K562 (cell line): ENCODE data around the gene EGR1. TPM values are rescaled to one million over a fixed set of nuclear protein-coding genes. Genes with fewer than 3 reads are reported as not detected.

ENCODE experiments used
- ATAC-seq: fragments of 200-7000 bp; cut with Tn5 transposase; 3 replicates; pipeline ENCODE4 v1.9.1; 2020; ENCODE audit warnings: moderate library complexity
- BruUV-seq: library from RNA; stranded (reverse); fragments of 400-500 nt; replicated peaks from 2 replicates; lab custom pipeline; 2021; lab: Mats Ljungman, UMichigan
- CTCF ChIA-PET: fragments of 300-600 bp; formaldehyde crosslinking; extraction: SDS; loops from one replicate; lab custom pipeline; 2021; ENCODE audit warnings: low intra/inter-chr PET ratio; lab: Yijun Ruan, JAX
- POLR2A ChIA-PET: fragments of 300-600, 350-650 bp; sonication (Branson Sonifier 250); formaldehyde crosslinking; extraction: SDS; loops from one replicate; lab custom pipeline; 2021; ENCODE audit warnings: antibody characterized with exemption, inconsistent platforms; lab: Yijun Ruan, JAX
- DNase-seq, 4 experiments: peaks; one replicate each; pipeline versions ENCODE4 v3.0.0 to v3.0.0-alpha.2; 2011 to 2018; ENCODE audit warnings: low spot score in 3 of 4, mixed read lengths in 3 of 4; ENCODE audit errors: extremely low read depth in 1 of 4
- FAIRE-seq: peaks from 2 replicates; lab custom pipeline; 2011; peaks lifted over from hg19 to GRCh38; lab: Jason Lieb, UNC
- H2AFZ ChIP-seq: 2 replicates; pipeline ENCODE4 v1.6.0; 2011; ENCODE audit warnings: low read depth, low read length, control low read depth, inconsistent platforms
- H3K27ac ChIP-seq: fragments of 200-600 bp; 3 replicates; pipeline ENCODE4 v1.8.0; 2011; ENCODE audit warnings: low read depth, mild to moderate bottlenecking, control low read depth, inconsistent platforms, low read length, moderate library complexity, mixed read lengths; ENCODE audit errors: extremely low read depth
- H3K27me3 ChIP-seq, 2 experiments: fragments of 300-600 bp in 1 of 2; 2 replicates in 1 of 2; 3 replicates in 1 of 2; pipeline versions ENCODE4 v1.6.0 to v1.8.0; 2011; ENCODE audit warnings: inconsistent platforms in 2 of 2, low read length in 2 of 2, mild to moderate bottlenecking in 1 of 2, mixed read lengths in 1 of 2, moderate library complexity in 1 of 2; ENCODE audit not compliant: control insufficient read depth in 2 of 2, insufficient read depth in 2 of 2
- H3K36me3 ChIP-seq: fragments of 300-600 bp; 3 replicates; pipeline ENCODE4 v1.8.0; 2011; ENCODE audit warnings: mild to moderate bottlenecking, low read length, inconsistent platforms; ENCODE audit not compliant: control insufficient read depth, insufficient read depth
- H3K4me1 ChIP-seq, 2 experiments: fragments of 200-600 bp in 1 of 2; replicated peaks in 1 of 2; 2 replicates in 1 of 2; 3 replicates in 1 of 2; pipeline versions ENCODE4 v1.5.1 to v1.8.0; 2011; ENCODE audit warnings: inconsistent platforms in 2 of 2, low read length in 2 of 2, mild to moderate bottlenecking in 1 of 2, mixed read lengths in 1 of 2, moderate library complexity in 1 of 2; ENCODE audit not compliant: control insufficient read depth in 2 of 2, insufficient read depth in 2 of 2
- H3K4me2 ChIP-seq: 2 replicates; pipeline ENCODE4 v1.6.1; 2011; ENCODE audit warnings: low read length, control low read depth, inconsistent platforms, mixed read lengths; ENCODE audit not compliant: insufficient read depth
- H3K4me3 ChIP-seq: fragments of 200-600 bp; sonication (generic), shearing (Covaris generic); 2 replicates; pipeline ENCODE4 v1.5.1; 2016; ENCODE audit warnings: control low read depth, inconsistent platforms
- H3K79me2 ChIP-seq: fragments of 200-600 bp; 3 replicates; pipeline ENCODE4 v1.8.0; 2011; ENCODE audit warnings: low read length, inconsistent platforms; ENCODE audit not compliant: control insufficient read depth, insufficient read depth
- H3K9ac ChIP-seq, 2 experiments: 2 replicates each; pipeline versions ENCODE4 v1.6.0 to v1.6.1; 2011; ENCODE audit warnings: low read depth in 2 of 2, low read length in 2 of 2, control low read depth in 1 of 2, inconsistent platforms in 1 of 2, mild to moderate bottlenecking in 1 of 2, mixed read lengths in 1 of 2; ENCODE audit not compliant: insufficient read depth in 1 of 2
- H3K9me1 ChIP-seq: one replicate; pipeline ENCODE4 v1.6.0; 2011; ENCODE audit warnings: inconsistent platforms, mild to moderate bottlenecking, low read length, moderate library complexity; ENCODE audit not compliant: control insufficient read depth, insufficient read depth
- H3K9me3 ChIP-seq: replicated peaks from 2 replicates; pipeline ENCODE4 v1.5.1; 2011; ENCODE audit warnings: low read depth, low read length, inconsistent platforms; ENCODE audit not compliant: control insufficient read depth, insufficient read depth
- H4K20me1 ChIP-seq: replicated peaks from 2 replicates; pipeline ENCODE4 v1.6.1; 2011; ENCODE audit warnings: low read length, inconsistent platforms, mixed read lengths; ENCODE audit not compliant: control insufficient read depth, insufficient read depth
- MEIS2 ChIP-seq: fragments of 450-650 bp; IDR thresholded peaks from 2 replicates; pipeline ENCODE4 v1.6.1; 2014; ENCODE audit warnings: mild to moderate bottlenecking; ENCODE audit not compliant: partially characterized antibody
- NFYB ChIP-seq: IDR thresholded peaks from 2 replicates; pipeline ENCODE4 v1.6.1; 2011; ENCODE audit warnings: mild to moderate bottlenecking, moderate library complexity; ENCODE audit not compliant: insufficient read length; ENCODE audit errors: extremely low read depth
- PRDM10 ChIP-seq: fragments of 450-650 bp; IDR thresholded peaks from 2 replicates; pipeline ENCODE4 v1.6.1; 2018; ENCODE audit not compliant: partially characterized antibody
- RFX1 ChIP-seq: fragments of 450-650 bp; IDR thresholded peaks from 2 replicates; pipeline ENCODE4 v1.6.1; 2016; ENCODE audit warnings: mild to moderate bottlenecking, moderate library complexity
- SMAD4 ChIP-seq: fragments of 250-450 bp; sonication (Bioruptor Pico); conservative IDR thresholded peaks from 2 replicates; pipeline ENCODE4 v1.8.0; 2021; ENCODE audit warnings: inconsistent platforms, mild to moderate bottlenecking, moderate library complexity
- SREBF1 ChIP-seq: fragments of 150-350 bp; IDR thresholded peaks from 2 replicates; pipeline ENCODE4 v1.6.1; 2014; ENCODE audit warnings: antibody characterized with exemption, low read depth, low read length, borderline replicate concordance
- TCF3 ChIP-seq: sonication (generic); formaldehyde crosslinking; IDR thresholded peaks from 2 replicates; pipeline ENCODE4 v1.4.0; 2020; ENCODE audit warnings: mild to moderate bottlenecking, missing genetic modification reagents
- TFE3 ChIP-seq: fragments of 450-650 bp; formaldehyde crosslinking; IDR thresholded peaks from 2 replicates; pipeline ENCODE4 v1.4.0; 2020; ENCODE audit warnings: mild to moderate bottlenecking, mixed read lengths
- ZNF165 ChIP-seq: fragments of 250-450 bp; sonication (Bioruptor Pico); IDR thresholded peaks from 2 replicates; pipeline ENCODE4 v1.4.0; 2020; ENCODE audit warnings: borderline replicate concordance
- ZNF197 ChIP-seq: fragments of 200-800 bp; sonication (Bioruptor generic); IDR thresholded peaks from 2 replicates; pipeline ENCODE4 v1.6.1; 2016; ENCODE audit warnings: low read depth, missing genetic modification characterization, missing compliant biosample characterization
- WGBS: fragments of 100-300 bp; shearing (Covaris generic); methylation state at CpG from one replicate; pipeline ENCODE4 v1.1.6; 2016; ENCODE audit warnings: low coverage, mixed read lengths; ENCODE audit not compliant: insufficient coverage; ENCODE audit errors: missing lambda C conversion rate; 5-methylcytosine and 5-hydroxymethylcytosine counted together
- in situ Hi-C: fragments of 300-500 bp; cut with MboI; formaldehyde crosslinking; loops from 4 replicates; pipeline ENCODE4 v1.15.0; 2018; ENCODE audit warnings: inconsistent platforms, mixed read lengths
- intact Hi-C: fragments of 100-400 bp; cut with micrococcal nuclease; formaldehyde crosslinking; loops from 2 replicates; pipeline ENCODE4 v1.14.2; 2022
- polyA plus RNA-seq, 8 experiments: library from polyadenylated mRNA; depleted of rRNA in 4 of 8; stranded (reverse) in 5 of 8; unstranded in 3 of 8; fragments of >200 nt; fragmentation: Nextera tagmentation in 2 of 8; fragmentation: Illumina TruSeq in 1 of 8; extraction: Ambion mirVana in 2 of 8; extraction: Trizol in 1 of 8; gene quantifications; 2 replicates each; pipeline versions ENCODE4 v1.2.1 to v1.2.3, GENCODE V29; 2011 to 2014; ENCODE audit warnings: inconsistent platforms in 1 of 8, missing spikeins in 1 of 8
- total RNA-seq, 7 experiments: library from RNA; depleted of rRNA in 6 of 7; stranded (reverse); fragments of >200 nt in 6 of 7; fragmentation: Illumina TruSeq in 2 of 7; extraction: Trizol in 2 of 7; gene quantifications; 2 replicates each; pipeline versions ENCODE4 v1.2.1 to v1.2.3, GENCODE V29; 2011 to 2021; ENCODE audit warnings: low replicate concordance in 1 of 7

The EGR1 gene
- total and polyA plus RNA-seq, 9 of the 15 experiments (the other 6 are each of a cell fraction or from before 2014, with no cell fraction given), result 1.3 to 132 (median 21.5) TPM

GRCh38 chr5:138448070-138448469 is 17.2 kb upstream of the EGR1 start (continued):
- TF ChIP-seq TCF3 (CRISPR knock-in tag) (no peak), TFE3 (CRISPR knock-in tag) (no peak), MEIS2 (no peak), SMAD4 (CRISPR knock-in tag) (no peak), NFYB (no peak), ZNF197 (CRISPR knock-in tag) (no peak), SREBF1 (no peak)
- TF ChIP-seq, all 486 proteins: peak for 0

GRCh38 chr5:138448481-138449398 is 16.5 kb upstream of the EGR1 start:
- 34% methylated on average over 6 of the region's 9 CpGs for WGBS
- Histone ChIP-seq H3K36me3 (no peaks in the 10 kb centered on the region), H2AFZ (no peak overlapping the region), H3K4me1 (peaks cover 9 to 46% of the 10 kb centered on the region in 2 experiments; a peak in 4 of 5 replicates), H3K9me3 (no peaks in the 10 kb centered on the region), H3K9ac (peak overlapping the region in 1 of 2 experiments; percentile 79; a peak in 1 of 4 replicates), H4K20me1 (no peaks in the 10 kb centered on the region)
- peak; percentile 23 for FAIRE-seq
- TF ChIP-seq ZNF165 (CRISPR knock-in tag) (no peak), RFX1 (peak; percentile 76), PRDM10 (peak; percentile 17)
- TF ChIP-seq, all 486 proteins: peak for 2
- intact Hi-C loops (no loop called here), in situ Hi-C loops (no loop called here)
- DNase-seq (no peak), ATAC-seq (no peak)
- H3K4me2 ChIP-seq, result no peak overlapping the region
- no TSS peak for BruUV-seq
- H3K4me3 ChIP-seq, result no peak overlapping the region
- POLR2A ChIA-PET, result interaction anchor here (0.7 to 3.1 kb wide), 7 partner anchors 10 to 121 kb away, joined by 3 to 21 read pairs (median 6); partner anchors contain the start of genes EGR1 and REEP2
- CTCF ChIA-PET, result interaction anchor here (0.7 to 3.3 kb wide), 3 partner anchors 15 to 377 kb away, joined by 3 to 26 read pairs (median 3); no protein-coding TSS in a partner anchor
- no peak overlapping the region for H3K27ac ChIP-seq
- no peaks in the 10 kb centered on the region for H3K9me1 ChIP-seq
- no peaks in the 10 kb centered on the region for H3K79me2 ChIP-seq
- no peaks in the 10 kb centered on the region for H3K27me3 ChIP-seq
